Germinal center (tissue), 1 donor: Measurements from ENCODE around the gene ST6GAL1.
"Not testable (repeated sequence)": the region's sequence is repeated elsewhere in the genome, so short reads cannot be mapped to it uniquely, and the experiment has no call there.

ENCODE experiments used
- DNase-seq: peaks from one replicate; pipeline ENCODE4 v3.0.0; 2012; ENCODE audit warnings: mixed read lengths, low spot score

Gene ST6GAL1

GRCh38 chr3:186994000-186994955 lies 64.0 kb downstream of the ST6GAL1 start:
- no peak for DNase-seq

- DNase-seq = no peak
Measured at GRCh38 chr3:186996356-186996755, 66.0 kb downstream of the ST6GAL1 start.

- DNase-seq = no peak
Measured at GRCh38 chr3:186997061-186997460, 66.7 kb downstream of the ST6GAL1 start.

GRCh38 chr3:186997473-186997939 lies 67.2 kb downstream of the ST6GAL1 start:
- no peak for DNase-seq

- DNase-seq = no peak
Measured at GRCh38 chr3:186998937-186999368, 68.6 kb downstream of the ST6GAL1 start.

GRCh38 chr3:187000711-187001151 lies 70.4 kb downstream of the ST6GAL1 start:
- DNase-seq = peak; percentile 55

GRCh38 chr3:187002915-187003314 lies 72.6 kb downstream of the ST6GAL1 start:
- no peak for DNase-seq

- no peak for DNase-seq
Measured at GRCh38 chr3:187005827-187006481, 75.6 kb downstream of the ST6GAL1 start.

- no peak for DNase-seq
Measured at GRCh38 chr3:187006864-187007630, 76.7 kb downstream of the ST6GAL1 start.

GRCh38 chr3:187010382-187010781 lies 80.1 kb downstream of the ST6GAL1 start:
- not testable (repeated sequence) for DNase-seq

- no peak for DNase-seq
Measured at GRCh38 chr3:187011915-187012314, 81.6 kb downstream of the ST6GAL1 start.

- DNase-seq = no peak
Measured at GRCh38 chr3:187012609-187013051, 82.3 kb downstream of the ST6GAL1 start.

- DNase-seq = no peak
Measured at GRCh38 chr3:187013159-187013716, 82.9 kb downstream of the ST6GAL1 start.

- DNase-seq = no peak
Measured at GRCh38 chr3:187014417-187014864, 84.1 kb downstream of the ST6GAL1 start.

- no peak for DNase-seq
Measured at GRCh38 chr3:187015903-187016638, 85.7 kb downstream of the ST6GAL1 start.

- peak; percentile 79 for DNase-seq
Measured at GRCh38 chr3:187016639-187017345, 86.5 kb downstream of the ST6GAL1 start.

GRCh38 chr3:187017511-187018230 lies 87.3 kb downstream of the ST6GAL1 start:
- no peak for DNase-seq

- DNase-seq = no peak
Measured at GRCh38 chr3:187019542-187020072, 89.3 kb downstream of the ST6GAL1 start.

- DNase-seq = no peak
Measured at GRCh38 chr3:187020376-187020775, 90.0 kb downstream of the ST6GAL1 start.
